GM18907 (cell line): ENCODE data around the gene OR51E2.

Experiments used
- ATAC-seq: cut with Tn5 transposase; IDR thresholded peaks from one replicate; pipeline ENCODE4 v1.9.1; 2021; ENCODE audit warnings: mild to moderate bottlenecking, moderate library complexity; ENCODE audit not compliant: unreplicated experiment

OR51E2 gene

DNA sequence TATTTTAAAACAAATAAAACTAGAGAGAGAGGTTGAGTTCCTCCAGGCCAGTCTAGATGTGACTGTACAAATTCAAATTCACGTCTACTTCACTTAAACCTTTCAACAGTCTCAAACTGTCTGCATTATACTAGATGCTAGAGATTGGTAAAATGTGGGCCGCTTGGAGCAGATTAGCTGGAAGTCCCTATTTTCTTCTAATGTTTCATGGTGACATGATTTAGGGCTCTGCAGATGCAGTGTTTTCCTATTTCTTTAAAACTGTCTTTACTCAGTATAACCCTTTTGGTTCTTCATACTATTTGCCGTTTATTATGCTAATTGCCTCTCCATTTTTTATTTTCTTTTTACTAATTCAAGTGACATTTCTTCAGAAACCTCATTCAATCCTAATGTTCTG, 33.5 kb downstream of the OR51E2 start:
- ATAC-seq = no peak

DNA sequence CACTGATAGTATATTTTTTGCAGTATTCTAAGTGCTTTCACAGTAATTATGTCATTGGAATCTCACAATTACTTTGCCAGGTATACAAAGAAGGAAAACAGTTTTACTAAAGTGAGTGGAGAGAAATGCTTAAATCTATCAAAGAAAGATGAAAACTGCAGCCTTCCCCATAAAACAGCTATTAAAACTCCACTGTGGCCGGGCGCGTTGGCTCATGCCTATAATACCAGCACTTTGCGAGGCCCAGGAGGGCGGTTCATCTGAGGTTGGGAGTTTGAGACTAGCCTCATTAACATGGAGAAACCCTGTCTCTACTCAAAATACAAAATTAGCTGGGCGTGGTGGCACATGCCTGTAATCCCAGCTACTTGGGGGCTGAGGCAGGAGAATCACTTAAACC, 34.8 kb downstream of the OR51E2 start:
- no peak for ATAC-seq

DNA sequence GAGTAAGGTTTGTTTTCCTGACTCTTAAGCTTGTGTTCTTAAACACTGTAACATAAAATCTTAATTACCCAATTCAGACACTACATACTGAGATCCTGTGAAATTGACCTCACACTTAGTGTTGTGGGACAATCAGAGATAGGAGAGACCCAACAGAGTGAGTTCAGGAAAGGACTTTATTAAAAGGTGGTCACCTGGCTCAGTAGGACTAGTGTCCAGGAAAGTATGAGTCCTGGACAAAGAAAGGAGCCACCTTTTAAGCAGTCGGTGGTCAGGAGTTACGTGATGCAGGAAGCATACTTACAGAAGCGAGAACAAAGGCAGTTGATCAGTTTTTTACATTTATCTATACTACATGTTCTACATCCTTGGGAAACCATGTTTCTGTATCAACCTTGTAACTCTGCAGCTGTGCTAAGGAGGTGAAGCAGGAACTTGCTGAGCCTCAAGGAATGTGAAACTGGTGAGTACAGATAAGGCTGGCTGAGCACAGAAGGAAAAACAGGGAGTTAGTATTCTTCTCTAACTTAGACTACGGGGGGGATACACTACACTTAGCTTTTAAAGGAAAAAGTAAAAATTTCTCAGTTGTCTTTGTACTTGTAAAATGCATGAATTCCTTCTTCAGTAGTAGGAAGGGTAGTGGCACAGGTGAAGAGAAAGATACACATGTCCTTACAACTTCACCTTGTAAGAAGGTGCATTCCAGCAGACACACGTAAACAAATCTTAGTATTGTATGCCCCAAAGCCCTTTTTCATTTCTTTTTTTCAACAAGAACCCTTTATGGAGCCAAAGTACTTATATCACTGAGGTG, 38.8 kb downstream of the OR51E2 start:
- ATAC-seq = no peak

DNA sequence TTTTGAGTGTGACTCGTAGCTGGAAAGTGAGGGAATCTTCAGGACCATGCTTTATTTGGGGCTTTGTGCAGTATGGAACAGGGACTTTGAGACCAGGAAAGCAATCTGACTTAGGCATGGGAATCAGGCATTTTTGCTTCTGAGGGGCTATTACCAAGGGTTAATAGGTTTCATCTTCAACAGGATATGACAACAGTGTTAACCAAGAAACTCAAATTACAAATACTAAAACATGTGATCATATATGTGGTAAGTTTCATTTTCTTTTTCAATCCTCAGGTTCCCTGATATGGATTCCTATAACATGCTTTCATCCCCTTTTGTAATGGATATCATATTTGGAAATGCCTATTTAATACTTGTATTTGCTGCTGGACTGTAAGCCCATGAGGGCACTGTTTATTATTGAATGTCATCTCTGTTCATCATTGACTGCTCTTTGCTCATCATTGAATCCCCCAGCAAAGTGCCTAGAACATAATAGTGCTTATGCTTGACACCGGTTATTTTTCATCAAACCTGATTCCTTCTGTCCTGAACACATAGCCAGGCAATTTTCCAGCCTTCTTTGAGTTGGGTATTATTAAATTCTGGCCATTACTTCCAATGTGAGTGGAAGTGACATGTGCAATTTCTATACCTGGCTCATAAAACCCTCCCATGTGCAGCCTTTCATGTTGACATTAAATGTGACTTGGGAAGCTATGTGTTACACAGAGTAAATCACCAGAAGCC, 42.9 kb downstream of the OR51E2 start:
- ATAC-seq = no peak

DNA sequence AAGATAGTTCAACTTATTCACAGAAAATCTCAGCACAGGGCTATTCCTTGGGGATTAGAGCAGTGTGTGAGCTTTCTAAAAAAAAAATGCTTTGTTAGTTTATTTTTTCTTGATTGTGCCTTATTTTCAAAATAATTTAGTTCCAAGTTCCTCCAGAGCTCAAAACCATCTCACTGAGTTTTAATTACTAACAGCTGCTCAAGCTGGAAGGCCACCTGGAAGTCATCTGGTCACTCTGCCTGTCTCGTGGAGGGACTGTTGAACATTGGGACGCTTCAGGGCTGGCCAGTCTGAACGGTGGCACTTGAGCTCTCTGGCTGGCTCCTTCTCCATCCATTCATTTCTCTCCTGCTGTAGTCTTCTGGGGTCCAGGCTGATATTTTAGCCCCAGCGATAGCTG, 49.9 kb downstream of the OR51E2 start:
- ATAC-seq = no peak

DNA sequence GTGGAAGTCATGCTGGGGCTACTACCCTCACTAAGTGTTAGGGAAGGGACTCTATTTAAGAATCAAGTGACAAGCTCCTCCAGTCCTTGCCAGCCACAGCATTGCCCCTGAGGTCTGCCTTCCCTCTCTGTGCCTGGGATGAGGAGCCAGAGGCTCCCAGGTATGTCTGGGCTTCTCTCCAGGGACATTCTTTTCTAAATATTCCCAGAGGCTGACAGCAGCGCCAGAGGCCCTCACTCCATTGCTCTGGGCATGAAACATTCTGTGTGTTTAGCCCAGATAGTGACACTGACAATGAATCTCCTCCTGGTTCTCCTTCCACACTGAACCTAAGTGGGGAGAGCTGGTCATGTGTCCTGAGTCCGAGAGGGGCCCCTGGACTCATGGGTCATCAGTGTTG, 51.7 kb downstream of the OR51E2 start:
- no peak for ATAC-seq

DNA sequence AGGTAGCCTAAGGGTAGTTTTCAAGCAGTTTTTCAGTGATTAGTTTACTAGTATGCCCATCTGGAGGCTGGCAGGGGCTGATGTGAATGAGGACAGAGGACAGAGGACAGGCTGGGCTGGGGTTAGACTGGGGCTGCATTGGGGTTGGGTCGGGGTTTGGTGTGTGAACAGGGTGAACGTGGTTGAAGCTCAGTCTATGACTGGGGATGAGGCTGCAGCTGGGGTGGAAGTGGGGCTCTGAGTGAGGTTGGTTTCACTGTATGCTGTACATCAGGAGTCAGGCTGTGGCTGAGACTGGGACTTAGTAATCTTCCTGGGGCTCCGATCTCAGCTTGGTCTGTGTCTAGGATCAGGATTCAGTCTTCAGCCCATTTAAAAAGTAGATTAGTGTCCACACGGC, 53.4 kb downstream of the OR51E2 start:
- ATAC-seq = no peak

DNA sequence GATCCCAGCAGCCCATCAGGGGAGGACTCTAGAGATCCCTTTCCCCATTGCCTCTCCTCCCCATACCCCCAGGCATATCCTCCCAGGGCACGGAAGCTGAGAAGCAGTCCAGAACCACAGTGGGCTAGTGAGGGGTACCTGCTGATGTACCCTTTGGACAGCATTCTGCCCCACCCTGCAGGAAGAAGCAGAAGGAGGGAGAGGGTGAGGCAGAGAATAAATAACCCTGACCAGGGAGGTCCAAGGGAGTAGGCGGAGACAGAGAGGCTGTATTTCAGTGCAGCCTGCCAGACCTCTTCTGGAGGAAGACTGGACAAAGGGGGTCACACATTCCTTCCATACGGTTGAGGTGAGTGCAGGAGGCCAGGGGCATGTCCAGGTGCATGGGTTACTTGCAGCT, 54.0 kb downstream of the OR51E2 start, which contains the start of gene OR51E1:
Gene OR51E1 (plus strand): TSS at position 301 of the 400 bp plus-strand sequence. CDS start 8,545 bp downstream, outside the sequence.
- ATAC-seq = no peak

DNA sequence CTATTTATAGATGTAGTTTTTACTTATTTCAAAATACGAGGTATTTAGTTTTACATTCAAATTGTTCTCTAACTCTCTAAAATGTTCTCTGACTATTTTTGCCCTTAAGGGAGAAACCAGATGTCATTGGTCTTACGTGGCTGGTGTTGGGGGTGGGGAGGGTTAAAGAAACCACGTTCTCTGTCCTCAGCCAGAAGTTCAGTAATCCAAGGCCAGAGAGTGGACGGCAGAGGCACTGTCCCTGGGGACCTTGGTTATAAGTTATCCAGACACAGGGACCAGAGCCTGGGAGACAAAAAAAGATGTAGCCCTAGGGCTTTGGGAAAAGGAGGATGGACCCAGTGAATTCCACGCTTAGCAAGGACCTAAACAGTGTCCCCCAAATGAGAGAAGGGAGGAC, 54.6 kb downstream of the OR51E2 start:
- ATAC-seq = no peak

DNA sequence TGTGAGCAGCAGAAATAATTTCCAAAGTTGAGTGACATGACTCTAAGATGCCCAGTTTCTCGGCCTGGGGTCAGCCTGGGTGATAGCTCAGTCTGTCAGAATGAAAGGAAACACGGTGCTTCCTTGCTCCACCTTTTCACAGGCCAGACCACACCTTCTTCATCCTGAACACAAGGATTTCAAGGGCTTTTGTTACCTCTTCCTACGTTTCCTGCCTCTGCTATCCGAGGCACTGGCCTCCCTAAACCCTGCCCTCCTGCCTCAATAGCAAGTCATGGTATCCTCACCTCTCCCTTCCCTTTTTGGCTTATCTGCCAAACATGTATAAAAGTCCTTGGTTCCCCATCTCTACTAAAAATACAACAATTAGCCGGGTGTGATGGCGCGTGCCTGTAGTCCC, 55.6 kb downstream of the OR51E2 start:
- no peak for ATAC-seq

DNA sequence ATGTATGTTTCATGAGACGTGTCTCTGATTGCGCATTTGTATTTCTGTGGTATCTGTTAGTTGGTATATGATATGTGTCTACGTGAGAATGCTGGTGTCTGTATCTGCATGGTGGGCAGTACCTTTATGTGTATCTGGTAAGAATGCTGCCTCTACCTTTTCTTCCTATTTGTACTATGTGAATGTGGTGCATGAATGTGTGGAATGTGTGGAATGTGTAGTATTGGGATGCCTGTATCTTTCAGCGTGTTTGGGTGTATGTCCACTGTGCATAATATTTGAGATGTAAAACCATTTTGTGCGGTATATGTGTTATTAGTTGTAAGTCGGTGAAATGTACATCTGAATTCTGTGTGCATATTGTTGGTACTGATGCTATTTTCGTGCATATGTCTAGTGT, 56.2 kb downstream of the OR51E2 start:
- no peak for ATAC-seq

DNA sequence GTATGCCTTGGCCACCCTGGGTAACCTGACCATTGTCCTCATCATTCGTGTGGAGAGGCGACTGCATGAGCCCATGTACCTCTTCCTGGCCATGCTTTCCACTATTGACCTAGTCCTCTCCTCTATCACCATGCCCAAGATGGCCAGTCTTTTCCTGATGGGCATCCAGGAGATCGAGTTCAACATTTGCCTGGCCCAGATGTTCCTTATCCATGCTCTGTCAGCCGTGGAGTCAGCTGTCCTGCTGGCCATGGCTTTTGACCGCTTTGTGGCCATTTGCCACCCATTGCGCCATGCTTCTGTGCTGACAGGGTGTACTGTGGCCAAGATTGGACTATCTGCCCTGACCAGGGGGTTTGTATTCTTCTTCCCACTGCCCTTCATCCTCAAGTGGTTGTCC, 57.7 kb downstream of the OR51E2 start:
- no peak for ATAC-seq

DNA sequence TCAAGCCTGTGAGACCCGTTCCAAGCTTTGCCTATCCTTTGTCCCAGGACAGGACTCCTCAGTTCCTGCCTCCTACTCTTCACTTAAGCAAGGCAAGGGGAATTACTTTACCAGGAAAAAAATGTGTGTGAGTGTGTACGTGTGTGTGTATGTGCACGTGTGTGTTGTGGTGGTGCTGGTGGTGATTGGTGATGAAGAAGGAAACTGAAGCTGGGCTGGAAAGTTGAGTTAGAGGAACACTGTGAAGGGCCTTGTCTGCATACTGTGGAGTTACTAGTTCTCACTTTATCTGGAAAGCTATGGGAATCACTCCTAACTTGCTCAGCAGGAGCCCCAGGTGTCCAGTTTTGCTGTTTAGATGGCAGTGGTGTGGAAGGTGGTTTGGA, 60.0 kb downstream of the OR51E2 start:
- ATAC-seq = no peak

DNA sequence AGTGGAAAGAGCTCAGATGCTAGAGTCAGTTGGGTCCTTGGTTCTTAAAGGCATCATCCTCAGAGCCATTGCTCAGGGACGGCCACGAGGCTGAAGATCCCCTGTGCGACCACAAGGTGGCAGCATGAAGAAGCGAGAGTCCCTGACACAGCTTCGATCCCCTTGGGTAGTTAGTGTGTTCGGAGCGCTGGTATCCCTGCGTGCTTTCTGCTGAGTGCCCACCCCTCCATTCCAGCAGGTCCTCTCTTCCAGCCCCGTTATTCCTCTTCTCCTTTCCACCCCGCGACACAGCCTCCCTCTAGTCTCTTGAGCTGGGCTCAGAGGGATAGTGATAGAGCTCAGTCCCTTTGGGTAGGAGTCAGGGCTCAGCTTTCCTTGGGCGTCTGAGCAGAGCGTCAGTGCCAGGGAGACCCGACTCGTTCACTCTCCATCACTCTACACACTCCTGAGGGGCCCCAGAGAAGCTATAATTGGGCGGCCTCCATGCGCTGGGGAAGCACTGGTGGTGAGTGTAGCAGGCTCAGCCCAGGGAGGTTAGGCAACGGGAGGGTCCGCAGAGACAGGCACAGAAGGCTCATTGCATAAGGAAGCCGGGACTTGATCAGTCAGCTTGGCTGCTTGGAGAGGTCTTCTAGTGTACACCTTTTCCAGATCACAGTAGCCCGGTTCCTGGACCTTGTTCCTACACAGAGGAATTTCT, 60.5 kb downstream of the OR51E2 start, which contains the start of gene OR51D1:
Gene OR51D1 (plus strand): TSS at position 516 of the 700 bp plus-strand sequence. CDS start 2,314 bp downstream, outside the sequence.
- peak; percentile 95 for ATAC-seq

DNA sequence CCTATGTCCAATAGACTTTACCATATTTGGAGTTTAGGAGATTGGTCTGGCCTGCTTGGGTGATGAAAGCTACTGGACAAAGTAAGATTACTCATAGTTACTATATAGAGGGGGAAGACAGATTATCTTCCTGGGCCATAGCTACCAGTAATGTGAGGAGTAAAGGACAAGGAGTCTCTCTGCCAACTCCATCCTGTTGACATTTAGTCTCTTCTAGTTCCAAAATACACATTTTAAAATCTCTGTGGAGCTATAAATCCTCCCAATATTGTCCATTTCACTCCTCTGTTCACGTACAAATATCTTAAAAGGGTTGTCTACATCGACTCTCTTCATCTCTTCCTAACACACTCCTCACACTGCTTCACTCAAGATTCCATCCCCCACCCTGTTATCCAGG, 61.5 kb downstream of the OR51E2 start:
- ATAC-seq = no peak
